Peyer's patch (tissue), 4 donors: ENCODE data around the gene EYA4.

Source experiments
- POLR2A ChIP-seq, 2 donors: fragments of 450-650 bp; IDR thresholded peaks; one replicate each; pipeline ENCODE4 v1.5.1; 2017; ENCODE audit warnings: antibody characterized with exemption in 2 of 2, mild to moderate bottlenecking in 2 of 2, moderate library complexity in 2 of 2
- TF ChIP-seq, protein P1 (sequence below), 6 experiments: fragments of 450-650 bp in 4 of 6; fragments of 200-600 bp in 2 of 6; sonication (generic) in 1 of 6; IDR thresholded peaks; one replicate each; pipeline ENCODE4 v1.5.1; 2017 to 2019; ENCODE audit warnings: antibody characterized with exemption in 6 of 6, mild to moderate bottlenecking in 3 of 6, moderate library complexity in 1 of 6

DNA sequence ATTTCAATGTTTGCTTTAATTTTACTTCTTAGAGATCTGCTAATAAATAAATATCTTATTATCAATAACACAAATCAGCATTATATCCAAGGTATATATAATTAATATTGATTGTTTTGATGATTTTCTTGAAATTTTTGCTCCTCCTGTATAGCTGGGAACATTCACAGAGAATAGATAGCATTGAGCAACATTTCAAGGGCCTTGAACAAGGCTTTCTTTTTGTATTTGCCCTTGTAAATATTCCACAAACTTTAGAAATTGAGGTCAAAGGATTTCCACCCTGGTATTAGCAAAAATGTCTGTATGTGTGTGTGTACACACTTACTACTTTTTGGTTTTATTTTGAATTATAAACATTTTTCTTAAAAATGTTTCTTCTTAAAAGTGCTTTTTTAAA lies 205.6 kb downstream of the EYA4 start:
- no peak for TF ChIP-seq POLR2A (IDR thresholded peaks at IDR 0.05)
- TF ChIP-seq, protein P1, sequence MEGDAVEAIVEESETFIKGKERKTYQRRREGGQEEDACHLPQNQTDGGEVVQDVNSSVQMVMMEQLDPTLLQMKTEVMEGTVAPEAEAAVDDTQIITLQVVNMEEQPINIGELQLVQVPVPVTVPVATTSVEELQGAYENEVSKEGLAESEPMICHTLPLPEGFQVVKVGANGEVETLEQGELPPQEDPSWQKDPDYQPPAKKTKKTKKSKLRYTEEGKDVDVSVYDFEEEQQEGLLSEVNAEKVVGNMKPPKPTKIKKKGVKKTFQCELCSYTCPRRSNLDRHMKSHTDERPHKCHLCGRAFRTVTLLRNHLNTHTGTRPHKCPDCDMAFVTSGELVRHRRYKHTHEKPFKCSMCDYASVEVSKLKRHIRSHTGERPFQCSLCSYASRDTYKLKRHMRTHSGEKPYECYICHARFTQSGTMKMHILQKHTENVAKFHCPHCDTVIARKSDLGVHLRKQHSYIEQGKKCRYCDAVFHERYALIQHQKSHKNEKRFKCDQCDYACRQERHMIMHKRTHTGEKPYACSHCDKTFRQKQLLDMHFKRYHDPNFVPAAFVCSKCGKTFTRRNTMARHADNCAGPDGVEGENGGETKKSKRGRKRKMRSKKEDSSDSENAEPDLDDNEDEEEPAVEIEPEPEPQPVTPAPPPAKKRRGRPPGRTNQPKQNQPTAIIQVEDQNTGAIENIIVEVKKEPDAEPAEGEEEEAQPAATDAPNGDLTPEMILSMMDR (IDR thresholded peaks at IDR 0.05), result no peak
